Esophagus muscularis mucosa (tissue), 3 donors: ENCODE results near the gene MSRB3.

ENCODE experiments used
- POLR2A ChIP-seq: fragments of 450-650 bp; IDR thresholded peaks from one replicate; pipeline ENCODE4 v1.6.1; 2017; ENCODE audit warnings: antibody characterized with exemption, moderate library complexity, mild to moderate bottlenecking, low read depth
- TF ChIP-seq, protein P1 (sequence below), 3 experiments: fragments of 200-600 bp in 2 of 3; fragments of 450-650 bp in 1 of 3; sonication (generic) in 2 of 3; IDR thresholded peaks; one replicate each; pipeline ENCODE4 v1.5.1; 2017 to 2019; ENCODE audit warnings: antibody characterized with exemption in 3 of 3, mild to moderate bottlenecking in 2 of 3, moderate library complexity in 1 of 3

DNA sequence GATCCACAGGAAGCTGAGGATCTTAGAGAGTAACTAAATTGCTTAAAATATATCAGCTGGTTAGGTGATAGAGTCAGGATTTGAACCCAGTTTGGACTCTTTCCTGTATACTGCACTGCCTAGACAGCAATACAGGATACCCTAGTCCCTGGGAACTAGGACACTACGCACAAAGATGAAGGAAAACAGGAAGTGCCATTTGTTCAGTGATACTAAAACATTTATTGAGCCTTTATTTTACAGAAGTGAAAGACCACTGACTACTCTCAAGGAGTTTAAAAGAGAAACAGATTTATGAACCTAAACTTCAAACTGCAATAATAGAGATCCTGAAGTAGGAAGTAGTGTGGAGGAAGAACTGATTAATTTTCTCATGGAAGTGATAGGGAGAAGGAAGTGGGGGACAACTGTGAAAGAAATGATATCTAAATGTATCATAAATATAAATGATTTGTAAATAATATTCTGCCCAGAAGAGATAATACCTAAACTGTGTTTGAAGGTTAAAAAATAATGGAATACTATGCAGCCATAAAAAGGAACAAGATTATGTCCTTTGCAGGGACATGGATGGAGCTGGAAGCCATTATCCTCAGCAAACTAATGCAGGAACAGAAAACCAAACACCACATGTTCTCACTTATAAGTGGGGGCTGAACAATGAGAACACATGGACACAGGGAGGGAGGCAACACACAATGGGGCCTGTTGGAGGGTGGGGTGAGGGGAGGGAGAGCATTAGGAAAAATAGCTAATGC, 18.2 kb downstream of the MSRB3 start:
- no peak for TF ChIP-seq POLR2A
- TF ChIP-seq, protein P1, sequence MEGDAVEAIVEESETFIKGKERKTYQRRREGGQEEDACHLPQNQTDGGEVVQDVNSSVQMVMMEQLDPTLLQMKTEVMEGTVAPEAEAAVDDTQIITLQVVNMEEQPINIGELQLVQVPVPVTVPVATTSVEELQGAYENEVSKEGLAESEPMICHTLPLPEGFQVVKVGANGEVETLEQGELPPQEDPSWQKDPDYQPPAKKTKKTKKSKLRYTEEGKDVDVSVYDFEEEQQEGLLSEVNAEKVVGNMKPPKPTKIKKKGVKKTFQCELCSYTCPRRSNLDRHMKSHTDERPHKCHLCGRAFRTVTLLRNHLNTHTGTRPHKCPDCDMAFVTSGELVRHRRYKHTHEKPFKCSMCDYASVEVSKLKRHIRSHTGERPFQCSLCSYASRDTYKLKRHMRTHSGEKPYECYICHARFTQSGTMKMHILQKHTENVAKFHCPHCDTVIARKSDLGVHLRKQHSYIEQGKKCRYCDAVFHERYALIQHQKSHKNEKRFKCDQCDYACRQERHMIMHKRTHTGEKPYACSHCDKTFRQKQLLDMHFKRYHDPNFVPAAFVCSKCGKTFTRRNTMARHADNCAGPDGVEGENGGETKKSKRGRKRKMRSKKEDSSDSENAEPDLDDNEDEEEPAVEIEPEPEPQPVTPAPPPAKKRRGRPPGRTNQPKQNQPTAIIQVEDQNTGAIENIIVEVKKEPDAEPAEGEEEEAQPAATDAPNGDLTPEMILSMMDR (IDR thresholded peaks at IDR 0.05): no peak
